Thyroid gland (tissue), 4 donors: ENCODE measurements around the gene WDR37. TPM values are rescaled to one million over a fixed set of nuclear protein-coding genes. Genes with fewer than 3 reads are reported as not detected.

ENCODE experiments used
- DNase-seq, 2 donors: peaks; one replicate each; pipeline ENCODE4 v3.0.0-alpha.2; 2019
- H3K27ac ChIP-seq, 3 donors: fragments of 200-600 bp; sonication (generic); 1 replicate in 2 of 3; 2 replicates in 1 of 3; pipeline ENCODE4 v1.5.1; 2016 to 2019; ENCODE audit warnings: mild to moderate bottlenecking in 1 of 3, moderate library complexity in 1 of 3
- H3K27me3 ChIP-seq: fragments of 200-600 bp; sonication (generic); one replicate; pipeline ENCODE4 v1.5.1; 2019
- H3K36me3 ChIP-seq, 2 donors: fragments of 200-600 bp; sonication (generic); one replicate each; pipeline ENCODE4 v1.5.1; 2016 to 2019
- H3K4me1 ChIP-seq, 2 donors: fragments of 200-600 bp; sonication (generic); one replicate each; pipeline ENCODE4 v1.5.1; 2017 to 2019
- H3K4me3 ChIP-seq, 3 donors: fragments of 200-600 bp; sonication (generic); replicated peaks in 1 of 3; 1 replicate in 2 of 3; 2 replicates in 1 of 3; pipeline ENCODE4 v1.5.1; 2016; ENCODE audit warnings: mild to moderate bottlenecking in 1 of 3
- H3K9me3 ChIP-seq: fragments of 200-600 bp; sonication (generic); one replicate; pipeline ENCODE4 v1.5.1; 2017
- CTCF ChIP-seq, 6 experiments: fragments of 200-600 bp in 3 of 6; fragments of 450-650 bp in 3 of 6; sonication (generic) in 3 of 6; IDR thresholded peaks; one replicate each; pipeline ENCODE4 v1.5.1; 2016 to 2019; ENCODE audit warnings: antibody characterized with exemption in 6 of 6, mild to moderate bottlenecking in 2 of 6, inconsistent platforms in 1 of 6, moderate library complexity in 1 of 6
- POLR2A ChIP-seq, 2 donors: fragments of 450-650 bp; IDR thresholded peaks; one replicate each; pipeline ENCODE4 v1.6.1; 2017; ENCODE audit warnings: antibody characterized with exemption in 2 of 2, mild to moderate bottlenecking in 2 of 2, moderate library complexity in 1 of 2
- WGBS, 2 donors: methylation state at CpG; one replicate each; pipeline ENCODE4 v1.1.5; 2017; 5-methylcytosine and 5-hydroxymethylcytosine counted together
- intact Hi-C: fragments of 100-400 bp; cut with DNase I; formaldehyde crosslinking; loops from one replicate; pipeline ENCODE4 v1.15.1; 2023
- total RNA-seq, 4 donors: library from RNA; depleted of rRNA; stranded (reverse); fragments of >200 nt; gene quantifications; one replicate each; pipeline ENCODE4 v1.2.3, GENCODE V29; 2016

WDR37 gene
- total RNA-seq, 4 donors from 2014 or later: 15.2 to 26.3 (median 16.4) TPM

- intact Hi-C loops: no loop called here
Measured at GRCh38 chr10:1133495-1134045, 77.4 kb downstream of the WDR37 start.

GRCh38 chr10:1134156-1134555, 78.0 kb downstream of the WDR37 start:
- TF ChIP-seq CTCF (IDR thresholded peaks at IDR 0.05) (no peak), POLR2A (IDR thresholded peaks at IDR 0.05) (no peak)
- Histone ChIP-seq H3K36me3 (peaks cover 23 to 24% of the 10 kb centered on the region in 2 donors), H3K27ac (no peak overlapping the region), H3K9me3 (no peaks in the 10 kb centered on the region), H3K4me1 (no peaks in the 10 kb centered on the region), H3K4me3 (no peak overlapping the region), H3K27me3 (no peaks in the 10 kb centered on the region)
- DNase-seq: no peak
- intact Hi-C loops: no loop called here
- 83 to 86% methylated on average over 1 to 2 of the region's 2 CpGs for WGBS, 2 donors

More at GRCh38 chr10:1133495-1134045, 77.4 kb downstream of the WDR37 start:
- Histone ChIP-seq H3K27me3 (no peaks in the 10 kb centered on the region), H3K4me1 (no peaks in the 10 kb centered on the region), H3K4me3 (no peak overlapping the region), H3K27ac (no peak overlapping the region), H3K9me3 (no peaks in the 10 kb centered on the region), H3K36me3 (peaks cover 24 to 29% of the 10 kb centered on the region in 2 donors)
- DNase-seq: no peak
- TF ChIP-seq CTCF (IDR thresholded peaks at IDR 0.05) (no peak), POLR2A (IDR thresholded peaks at IDR 0.05) (no peak)
- WGBS, 2 donors: 90 to 97% methylated on average over 3 of the region's 3 CpGs

- intact Hi-C loops: no loop called here
- Histone ChIP-seq H3K27ac (no peak overlapping the region), H3K27me3 (no peaks in the 10 kb centered on the region), H3K9me3 (no peaks in the 10 kb centered on the region), H3K36me3 (peaks cover 2% of the 10 kb centered on the region in 2 donors), H3K4me3 (no peak overlapping the region), H3K4me1 (no peaks in the 10 kb centered on the region)
- DNase-seq: no peak
- TF ChIP-seq POLR2A (IDR thresholded peaks at IDR 0.05) (no peak), CTCF (IDR thresholded peaks at IDR 0.05) (no peak)
Measured at GRCh38 chr10:1136268-1136667, 80.1 kb downstream of the WDR37 start.

DNA sequence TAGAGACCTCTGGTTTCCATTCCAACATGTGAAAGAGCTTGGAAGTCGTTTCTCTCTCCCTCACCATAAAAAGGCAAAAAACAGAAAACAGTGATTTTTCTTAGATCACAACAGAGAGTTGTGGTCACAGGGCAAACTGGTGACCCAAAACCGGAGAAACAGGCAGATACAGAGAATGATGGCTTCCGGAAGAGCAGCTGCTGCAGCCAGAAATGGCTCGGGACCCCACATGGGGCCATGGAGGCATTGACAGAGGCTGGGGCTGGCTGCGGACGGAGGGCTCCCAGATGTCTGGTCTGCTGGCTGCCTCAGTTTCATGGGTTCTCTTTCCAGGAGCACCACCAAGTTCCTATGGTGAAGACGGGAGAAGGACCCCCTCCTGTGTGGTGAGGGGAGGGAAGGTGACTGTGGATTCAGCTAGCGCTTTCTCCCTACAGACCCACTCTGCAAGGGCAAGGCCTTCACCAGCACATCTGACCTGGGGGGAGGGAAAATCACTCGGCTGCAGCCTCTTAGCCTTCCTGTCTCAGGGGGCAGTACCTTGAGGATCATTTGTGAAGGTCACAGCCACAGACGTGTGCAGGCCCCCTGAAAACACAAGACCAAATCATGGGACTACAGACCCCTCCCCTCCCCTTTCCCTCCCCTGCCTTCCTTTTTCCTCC, 81.4 kb downstream of the WDR37 start:
- no peaks in the 10 kb centered on the region for H3K4me1 ChIP-seq
- TF ChIP-seq POLR2A (IDR thresholded peaks at IDR 0.05): no peak
- TF ChIP-seq CTCF (IDR thresholded peaks at IDR 0.05): no peak
- H3K27me3 ChIP-seq: no peaks in the 10 kb centered on the region
- intact Hi-C loops: no loop called here
- 79 to 88% methylated on average over 10 of the region's 10 CpGs for WGBS, 2 donors
- no peak overlapping the region for H3K27ac ChIP-seq
- H3K9me3 ChIP-seq: no peaks in the 10 kb centered on the region
- H3K36me3 ChIP-seq: no peaks in the 10 kb centered on the region
- DNase-seq: no peak
- no peak overlapping the region for H3K4me3 ChIP-seq

DNA sequence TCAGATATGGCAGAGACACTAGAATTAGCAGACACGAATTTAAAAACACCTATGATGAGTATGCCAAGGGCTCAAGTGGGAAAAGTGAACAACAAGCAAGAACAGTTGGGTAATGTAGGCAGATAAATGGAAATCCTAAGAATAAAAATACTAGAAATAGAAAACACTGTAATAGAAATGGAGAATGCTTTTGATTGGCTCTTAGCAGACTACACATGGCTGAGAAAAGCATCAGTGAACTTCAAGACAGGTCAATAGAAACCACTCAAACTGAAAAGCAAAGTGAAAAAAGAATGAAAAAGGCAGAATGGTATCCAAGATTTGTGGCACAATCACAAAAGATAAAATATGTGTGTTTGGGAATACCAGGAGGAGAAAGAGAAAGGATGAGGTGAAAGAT, 82.3 kb downstream of the WDR37 start:
- intact Hi-C loops: no loop called here
- no peak for TF ChIP-seq CTCF (IDR thresholded peaks at IDR 0.05)
- no peak for TF ChIP-seq POLR2A (IDR thresholded peaks at IDR 0.05)

More for the DNA sequence above, 82.3 kb downstream of the WDR37 start:
- DNase-seq: no peak
- no peaks in the 10 kb centered on the region for H3K9me3 ChIP-seq
- no peak overlapping the region for H3K4me3 ChIP-seq
- H3K27ac ChIP-seq: no peak overlapping the region
- no peaks in the 10 kb centered on the region for H3K4me1 ChIP-seq
- 79 to 91% methylated on average over 1 of the region's 1 CpG for WGBS, 2 donors
- H3K36me3 ChIP-seq: no peaks in the 10 kb centered on the region
- no peaks in the 10 kb centered on the region for H3K27me3 ChIP-seq
